ENCODE results near the gene RRBP1.

The RRBP1 gene

GRCh38 chr20:17682103-17682888 lies at the start of gene RRBP1:
RRBP1 (minus strand) TSS chr20:17682242; CDS start chr20:17660507, 21,735 bp downstream.
- peak; percentile 99 for DNase-seq (ENCODE audit: low read depth)
- TF ChIP-seq CTCF (IDR thresholded peaks at IDR 0.05; ENCODE audit: insufficient read depth, low read depth, low read length, missing control alignments): peak; percentile 69
- H3K4me3 ChIP-seq (ENCODE audit: low read length): peak within 1 kb of the TSS; percentile 59

GRCh38 chr20:17731233-17731632 lies 49.2 kb upstream of the RRBP1 start:
- TF ChIP-seq CTCF (IDR thresholded peaks at IDR 0.05; ENCODE audit: insufficient read depth, low read depth, low read length, missing control alignments): no peak
- H3K4me3 ChIP-seq (ENCODE audit: low read length): no peak overlapping the region
- DNase-seq (ENCODE audit: low read depth): no peak

GRCh38 chr20:17730071-17730470 lies 48.0 kb upstream of the RRBP1 start:
- no peak for TF ChIP-seq CTCF (IDR thresholded peaks at IDR 0.05; ENCODE audit: insufficient read depth, low read depth, low read length, missing control alignments)
- no peak overlapping the region for H3K4me3 ChIP-seq (ENCODE audit: low read length)
- no peak for DNase-seq (ENCODE audit: low read depth)

GRCh38 chr20:17728074-17728473 lies 46.0 kb upstream of the RRBP1 start:
- TF ChIP-seq CTCF (IDR thresholded peaks at IDR 0.05; ENCODE audit: insufficient read depth, low read depth, low read length, missing control alignments): no peak
- H3K4me3 ChIP-seq (ENCODE audit: low read length): no peak overlapping the region
- no peak for DNase-seq (ENCODE audit: low read depth)

GRCh38 chr20:17727351-17727750 lies 45.3 kb upstream of the RRBP1 start:
- DNase-seq (ENCODE audit: low read depth): no peak
- TF ChIP-seq CTCF (IDR thresholded peaks at IDR 0.05; ENCODE audit: insufficient read depth, low read depth, low read length, missing control alignments): no peak
- H3K4me3 ChIP-seq (ENCODE audit: low read length): no peak overlapping the region

GRCh38 chr20:17726902-17727301 lies 44.9 kb upstream of the RRBP1 start:
- TF ChIP-seq CTCF (IDR thresholded peaks at IDR 0.05; ENCODE audit: insufficient read depth, low read depth, low read length, missing control alignments): no peak
- no peak for DNase-seq (ENCODE audit: low read depth)
- H3K4me3 ChIP-seq (ENCODE audit: low read length): no peak overlapping the region
